H1 (cell line): ENCODE measurements around the gene RELB. TPM values are rescaled to one million over a fixed set of nuclear protein-coding genes. Genes with fewer than 3 reads are reported as not detected.

Source experiments
- CTCF ChIA-PET: fragments of 300-600 bp; sonication (Branson Sonifier 250); formaldehyde crosslinking; loops from one replicate; lab custom pipeline; 2021; ENCODE audit not compliant: partially characterized antibody; lab: Charles Lee
- POLR2A ChIA-PET: fragments of 300-600 bp; sonication (Branson Sonifier 250); formaldehyde crosslinking; loops from one replicate; lab custom pipeline; 2021; ENCODE audit warnings: inconsistent platforms; ENCODE audit not compliant: partially characterized antibody; lab: Charles Lee
- DNase-seq, 2 experiments: peaks; one replicate each; pipeline versions ENCODE4 v3.0.0 to v3.0.0-alpha.2; 2010 to 2022; ENCODE audit warnings: low spot score in 2 of 2, low read depth in 1 of 2, mixed read lengths in 1 of 2
- FAIRE-seq: peaks from 2 replicates; lab custom pipeline; 2011; peaks lifted over from hg19 to GRCh38; lab: Jason Lieb, UNC
- H2AFZ ChIP-seq: 2 replicates; pipeline ENCODE4 v1.8.1; 2012; ENCODE audit warnings: low read length, inconsistent platforms
- H2AK5ac ChIP-seq: 2 replicates; pipeline ENCODE4 v1.6.1; 2013; ENCODE audit warnings: low read depth, low read length
- H2BK120ac ChIP-seq: replicated peaks from 2 replicates; pipeline ENCODE3; 2013; ENCODE audit warnings: low read depth, low read length, inconsistent platforms
- H2BK12ac ChIP-seq: 2 replicates; pipeline ENCODE4 v1.6.1; 2013; ENCODE audit warnings: low read depth, low read length
- H2BK15ac ChIP-seq: 2 replicates; pipeline ENCODE4 v1.6.1; 2013; ENCODE audit warnings: low read length
- H2BK20ac ChIP-seq: 2 replicates; pipeline ENCODE4 v1.6.1; 2013; ENCODE audit warnings: low read length
- H2BK5ac ChIP-seq: 2 replicates; pipeline ENCODE4 v1.6.1; 2013; ENCODE audit warnings: low read depth, low read length
- H3K14ac ChIP-seq: 2 replicates; pipeline ENCODE4 v1.6.1; 2013; ENCODE audit warnings: inconsistent platforms; ENCODE audit not compliant: insufficient read length
- H3K18ac ChIP-seq: 2 replicates; pipeline ENCODE4 v1.6.1; 2013; ENCODE audit warnings: low read length; ENCODE audit errors: extremely low read depth
- H3K23ac ChIP-seq: 2 replicates; pipeline ENCODE4 v1.6.1; 2013; ENCODE audit warnings: inconsistent platforms; ENCODE audit not compliant: insufficient read length
- H3K23me2 ChIP-seq: 2 replicates; pipeline ENCODE4 v1.6.1; 2013; ENCODE audit warnings: low read depth, low read length
- H3K27ac ChIP-seq: 2 replicates; pipeline ENCODE4 v1.6.1; 2011; ENCODE audit warnings: low read depth, low read length, inconsistent platforms
- H3K27me3 ChIP-seq, 4 experiments: replicated peaks in 1 of 4; 1 replicate in 1 of 4; 2 replicates in 3 of 4; pipeline versions ENCODE4 v1.6.1 to v1.8.1; 2011 to 2013; ENCODE audit warnings: low read length in 3 of 4, mild to moderate bottlenecking in 3 of 4, inconsistent platforms in 2 of 4, mixed read lengths in 2 of 4, moderate library complexity in 1 of 4; ENCODE audit not compliant: control insufficient read depth in 3 of 4, insufficient read depth in 3 of 4; ENCODE audit errors: extremely low read depth in 1 of 4
- H3K36me3 ChIP-seq, 4 experiments: 2 replicates each; pipeline versions ENCODE4 v1.6.1 to v1.8.1; 2011 to 2013; ENCODE audit warnings: mild to moderate bottlenecking in 4 of 4, low read length in 3 of 4, moderate library complexity in 2 of 4, control low read depth in 1 of 4, inconsistent platforms in 1 of 4; ENCODE audit not compliant: insufficient read depth in 4 of 4, control insufficient read depth in 2 of 4
- H3K4ac ChIP-seq: replicated peaks from 2 replicates; pipeline ENCODE3; 2013; ENCODE audit warnings: low read length, low read depth, mixed read lengths, inconsistent platforms; ENCODE audit not compliant: insufficient read length
- H3K4me1 ChIP-seq, 4 experiments: replicated peaks in 1 of 4; 1 replicate in 1 of 4; 2 replicates in 3 of 4; pipeline versions ENCODE4 v1.6.1 to v1.8.1; 2011 to 2013; ENCODE audit warnings: low read length in 3 of 4, inconsistent platforms in 2 of 4, mixed read lengths in 1 of 4; ENCODE audit not compliant: insufficient read depth in 4 of 4, control insufficient read depth in 3 of 4
- H3K4me2 ChIP-seq, 2 experiments: 2 replicates each; pipeline versions ENCODE4 v1.6.1 to v1.8.1; 2011 to 2013; ENCODE audit warnings: low read depth in 2 of 2, low read length in 2 of 2, control low read depth in 1 of 2, inconsistent platforms in 1 of 2, mild to moderate bottlenecking in 1 of 2; ENCODE audit not compliant: insufficient read depth in 1 of 2
- H3K4me3 ChIP-seq, 4 experiments: fragments of 200-600, 300-600 bp in 1 of 4; sonication (generic), shearing (Covaris generic), sonication (Bioruptor Twin) in 1 of 4; 2 replicates each; pipeline versions ENCODE4 v1.5.1 to v1.8.1; 2011 to 2016; ENCODE audit warnings: low read length in 4 of 4, low read depth in 3 of 4, control low read depth in 2 of 4, inconsistent platforms in 2 of 4, mild to moderate bottlenecking in 2 of 4, mixed read lengths in 1 of 4, moderate library complexity in 1 of 4; ENCODE audit not compliant: insufficient read depth in 2 of 4; ENCODE audit errors: extremely low read depth in 1 of 4
- H3K56ac ChIP-seq: replicated peaks from 2 replicates; pipeline ENCODE3; 2013; ENCODE audit warnings: low read depth, mild to moderate bottlenecking, mixed read lengths, low read length, inconsistent platforms; ENCODE audit not compliant: insufficient read length
- H3K79me1 ChIP-seq: 2 replicates; pipeline ENCODE4 v1.6.1; 2013; ENCODE audit warnings: low read depth, low read length, control low read depth
- H3K79me2 ChIP-seq, 2 experiments: 2 replicates each; pipeline versions ENCODE4 v1.6.1 to v1.8.1; 2012 to 2013; ENCODE audit warnings: low read length in 2 of 2, mild to moderate bottlenecking in 2 of 2, inconsistent platforms in 1 of 2; ENCODE audit not compliant: insufficient read depth in 2 of 2, control insufficient read depth in 1 of 2
- H3K9ac ChIP-seq, 4 experiments: replicated peaks in 1 of 4; 1 replicate in 1 of 4; 2 replicates in 3 of 4; pipeline versions ENCODE4 v1.6.1 to v1.8.1; 2011 to 2013; ENCODE audit warnings: low read depth in 3 of 4, low read length in 3 of 4, control low read depth in 2 of 4, mild to moderate bottlenecking in 2 of 4, moderate library complexity in 2 of 4, inconsistent platforms in 1 of 4; ENCODE audit errors: extremely low read depth in 1 of 4
- H3K9me3 ChIP-seq, 2 experiments: 2 replicates each; pipeline versions ENCODE4 v1.6.1 to v1.8.1; 2012 to 2013; ENCODE audit warnings: mild to moderate bottlenecking in 2 of 2, moderate library complexity in 2 of 2, control low read depth in 1 of 2, inconsistent platforms in 1 of 2, low read depth in 1 of 2, low read length in 1 of 2, mixed read lengths in 1 of 2; ENCODE audit not compliant: insufficient read depth in 2 of 2
- H4K20me1 ChIP-seq, 2 experiments: replicated peaks in 1 of 2; 2 replicates each; pipeline versions ENCODE3 to v1.8.1; 2011 to 2013; ENCODE audit warnings: inconsistent platforms in 2 of 2, low read length in 2 of 2, mild to moderate bottlenecking in 1 of 2; ENCODE audit not compliant: insufficient read depth in 2 of 2, control insufficient read depth in 1 of 2
- H4K5ac ChIP-seq: 2 replicates; pipeline ENCODE4 v1.6.1; 2013; ENCODE audit warnings: low read length, low read depth, mixed read lengths, inconsistent platforms; ENCODE audit not compliant: insufficient read length
- H4K8ac ChIP-seq: 2 replicates; pipeline ENCODE4 v1.8.0; 2013; ENCODE audit warnings: mild to moderate bottlenecking, moderate library complexity, low read length, inconsistent platforms; ENCODE audit not compliant: insufficient read depth; ENCODE audit errors: extremely low read depth
- H4K91ac ChIP-seq: replicated peaks from 2 replicates; pipeline ENCODE3; 2013; ENCODE audit warnings: low read length, mixed read lengths, inconsistent platforms; ENCODE audit not compliant: insufficient read length
- CHD1 ChIP-seq: IDR thresholded peaks from 2 replicates; pipeline ENCODE4 v1.6.1; 2012; ENCODE audit warnings: low read depth, low read length, improper control_type of control experiment
- EGR1 ChIP-seq: IDR thresholded peaks from 2 replicates; pipeline ENCODE4 v1.6.1; 2011; ENCODE audit warnings: low read depth, low read length, borderline replicate concordance
- GABPA ChIP-seq: IDR thresholded peaks from 2 replicates; pipeline ENCODE4 v1.6.1; 2011; ENCODE audit warnings: mild to moderate bottlenecking, low read length, moderate library complexity, borderline replicate concordance; ENCODE audit not compliant: insufficient read depth
- POU5F1 ChIP-seq: IDR thresholded peaks from 2 replicates; pipeline ENCODE4 v1.6.1; 2011; ENCODE audit warnings: low read depth, mild to moderate bottlenecking, low read length, moderate library complexity
- RAD21 ChIP-seq, 2 experiments: IDR thresholded peaks in 1 of 2; conservative IDR thresholded peaks in 1 of 2; 2 replicates each; pipeline ENCODE4 v1.6.1; 2011; ENCODE audit warnings: low read depth in 2 of 2, low read length in 2 of 2, improper control_type of control experiment in 1 of 2, inconsistent platforms in 1 of 2, mild to moderate bottlenecking in 1 of 2, moderate library complexity in 1 of 2
- SIX5 ChIP-seq: IDR thresholded peaks from 2 replicates; pipeline ENCODE4 v1.6.1; 2011; ENCODE audit warnings: mild to moderate bottlenecking, low read depth, low read length
- TBP ChIP-seq: IDR thresholded peaks from 2 replicates; pipeline ENCODE4 v1.6.1; 2011; ENCODE audit warnings: low read depth, low read length, improper control_type of control experiment
- WGBS, 2 experiments: shearing (Covaris generic) in 1 of 2; methylation state at CpG; one replicate each; pipeline versions ENCODE4 v1.1.6 to v1.1.7; 2013 to 2015; ENCODE audit warnings: low lambda C conversion rate in 2 of 2, mixed read lengths in 2 of 2, inconsistent platforms in 1 of 2, low coverage in 1 of 2, missing lambda C conversion rate in 1 of 2; ENCODE audit not compliant: insufficient replicate concordance in 2 of 2, insufficient coverage in 1 of 2, insufficient read length in 1 of 2; ENCODE audit errors: extremely low coverage in 1 of 2, missing lambda C conversion rate in 1 of 2; 5-methylcytosine and 5-hydroxymethylcytosine counted together
- polyA plus RNA-seq, 7 experiments: library from polyadenylated mRNA; depleted of rRNA in 3 of 7; stranded (reverse) in 5 of 7; unstranded in 2 of 7; fragments of >200 nt in 5 of 7; fragments of 200-250 nt in 2 of 7; gene quantifications; 1 replicate in 5 of 7; 2 replicates in 1 of 7; 4 replicates in 1 of 7; pipeline versions ENCODE4 v1.2.1 to v1.2.3, GENCODE V29; 2011 to 2013; ENCODE audit warnings: missing spikeins in 2 of 7, mixed read lengths in 2 of 7
- total RNA-seq: library from RNA; stranded (reverse); fragmentation: NEBNext Ultra II Directional; extraction: Animal tissue kit (Norgen Biotek cat#: 25700); gene quantifications from 2 replicates; pipeline ENCODE4 v1.2.1, GENCODE V29; 2021
- TF ChIP-seq, protein P1 (sequence below), 3 experiments: IDR thresholded peaks; 1 replicate in 2 of 3; 2 replicates in 1 of 3; pipeline versions ENCODE4 v1.5.1 to v1.6.1; 2011; ENCODE audit warnings: low read length in 3 of 3, mild to moderate bottlenecking in 3 of 3, inconsistent platforms in 2 of 3, low read depth in 1 of 3, moderate library complexity in 1 of 3; ENCODE audit not compliant: insufficient read depth in 1 of 3; ENCODE audit errors: control extremely low read depth in 1 of 3

The RELB gene
- total and polyA plus RNA-seq, 2 of the 8 experiments (the other 6 are each of a cell fraction or from before 2014, with no cell fraction given): 10.0 to 13.1 TPM

DNA sequence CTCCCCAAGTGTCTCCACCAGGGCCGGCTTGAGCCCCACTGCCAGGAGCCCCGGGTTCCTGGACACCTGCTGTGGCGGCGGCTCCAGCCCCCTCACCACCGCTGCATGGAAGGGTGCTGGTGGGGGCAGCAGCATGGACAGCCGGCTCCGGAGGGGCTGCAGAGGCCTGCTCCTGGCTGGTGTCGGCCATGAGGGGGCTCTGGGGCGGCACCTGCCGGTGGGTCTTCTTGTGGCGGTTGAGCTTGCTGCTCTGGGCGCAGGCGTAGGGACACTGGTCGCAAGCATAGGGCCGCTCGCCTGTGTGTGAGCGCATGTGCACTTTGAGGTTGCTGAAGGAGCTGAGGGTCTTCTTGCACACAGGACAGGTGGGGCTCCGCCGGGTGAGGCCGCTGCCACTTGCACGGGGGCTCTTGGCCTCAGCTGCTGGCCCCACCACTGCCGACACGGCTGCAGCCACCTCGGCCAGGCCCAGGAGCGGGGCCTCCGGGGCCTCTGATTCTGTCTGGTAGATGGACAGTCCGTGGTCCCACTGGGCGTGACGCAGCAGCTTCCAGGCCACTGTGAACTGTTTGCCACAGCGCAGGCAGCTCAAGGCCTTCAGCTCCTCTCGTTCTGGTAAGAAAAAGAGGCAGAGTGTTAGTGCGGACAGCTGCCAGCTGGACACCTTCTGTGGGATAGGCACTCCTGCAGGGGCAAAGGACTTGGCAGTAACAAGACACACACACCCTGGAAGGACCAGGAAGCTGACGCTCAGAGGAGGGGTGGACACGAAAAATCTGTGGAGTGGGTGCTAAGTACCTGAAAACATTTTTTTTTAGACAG lies 70.9 kb downstream of the RELB start:
- Histone ChIP-seq H2BK5ac (no peak overlapping the region), H3K9ac (no peak overlapping the region), H3K23me2 (peaks cover 6% of the 10 kb centered on the region; the same call in 1 of the 2 replicates), H3K27ac (no peak overlapping the region), H2BK120ac (no peak overlapping the region), H3K79me1 (no peaks in the 10 kb centered on the region), H3K18ac (no peak overlapping the region), H3K27me3 (no peaks in the 10 kb centered on the region), H3K4me2 (no peak overlapping the region), H4K91ac (no peak overlapping the region), H2BK20ac (no peak overlapping the region), H3K4me1 (peaks cover 6 to 16% (median 9%) of the 10 kb centered on the region in 4 experiments; a peak in 6 of 7 replicates), H3K36me3 (peaks cover 2 to 40% (median 20%) of the 10 kb centered on the region in 4 experiments; a peak in 6 of 8 replicates), H3K14ac (no peak overlapping the region), H3K9me3 (no peaks in the 10 kb centered on the region), H2BK15ac (no peak overlapping the region), H2BK12ac (no peak overlapping the region), H3K23ac (no peak overlapping the region), H2AFZ (no peak overlapping the region), H3K79me2 (peaks cover 0 to 10% of the 10 kb centered on the region in 2 experiments; a peak in 2 of 4 replicates), H4K20me1 (peaks cover 2 to 5% of the 10 kb centered on the region in 2 experiments), H4K5ac (no peak overlapping the region), H3K4me3 (no peak overlapping the region), H2AK5ac (no peak overlapping the region), H3K56ac (no peak overlapping the region), H3K4ac (no peak overlapping the region), H4K8ac (0 out of 2 replicates have a peak overlapping the region, but pooled peaks have one; percentile 9)
- WGBS, 2 experiments: 91% methylated on average over 32 of the region's 34 CpGs; no CpG with 5 or more reads in 1 of the 2 experiments
- TF ChIP-seq CHD1: no peak
- TF ChIP-seq GABPA: no peak
- TF ChIP-seq SIX5: no peak
- no peak for TF ChIP-seq EGR1
- peak in 1 of 2 experiments; percentile 7; a peak in 1 of 4 replicates for TF ChIP-seq RAD21 (IDR thresholded peaks at IDR 0.05 in 1 of 2, conservative IDR thresholded peaks at IDR 0.05 in 1 of 2; ENCODE audit: low read depth in 2 of 2, low read length in 2 of 2)
- no peak for TF ChIP-seq TBP
- TF ChIP-seq, protein P1, sequence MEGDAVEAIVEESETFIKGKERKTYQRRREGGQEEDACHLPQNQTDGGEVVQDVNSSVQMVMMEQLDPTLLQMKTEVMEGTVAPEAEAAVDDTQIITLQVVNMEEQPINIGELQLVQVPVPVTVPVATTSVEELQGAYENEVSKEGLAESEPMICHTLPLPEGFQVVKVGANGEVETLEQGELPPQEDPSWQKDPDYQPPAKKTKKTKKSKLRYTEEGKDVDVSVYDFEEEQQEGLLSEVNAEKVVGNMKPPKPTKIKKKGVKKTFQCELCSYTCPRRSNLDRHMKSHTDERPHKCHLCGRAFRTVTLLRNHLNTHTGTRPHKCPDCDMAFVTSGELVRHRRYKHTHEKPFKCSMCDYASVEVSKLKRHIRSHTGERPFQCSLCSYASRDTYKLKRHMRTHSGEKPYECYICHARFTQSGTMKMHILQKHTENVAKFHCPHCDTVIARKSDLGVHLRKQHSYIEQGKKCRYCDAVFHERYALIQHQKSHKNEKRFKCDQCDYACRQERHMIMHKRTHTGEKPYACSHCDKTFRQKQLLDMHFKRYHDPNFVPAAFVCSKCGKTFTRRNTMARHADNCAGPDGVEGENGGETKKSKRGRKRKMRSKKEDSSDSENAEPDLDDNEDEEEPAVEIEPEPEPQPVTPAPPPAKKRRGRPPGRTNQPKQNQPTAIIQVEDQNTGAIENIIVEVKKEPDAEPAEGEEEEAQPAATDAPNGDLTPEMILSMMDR (IDR thresholded peaks at IDR 0.05; ENCODE audit: control extremely low read depth in 1 of 3, insufficient read depth in 1 of 3, low read depth in 1 of 3, low read length in 3 of 3): peak in 2 of 3 experiments; percentile 6 to 17; a peak in 1 of 4 replicates
- no peak for TF ChIP-seq POU5F1
- FAIRE-seq (no peak), DNase-seq (peak in 1 of 2 experiments; percentile 60)
- ChIA-PET CTCF (interaction anchor here (0.6 to 2.1 kb wide), 11 partner anchors 10 to 119 kb away, joined by 3 to 11 read pairs (median 4); no protein-coding TSS in a partner anchor), POLR2A (interaction anchor here (0.6 to 3.4 kb wide), 15 partner anchors 11 to 221 kb away, joined by 3 to 16 read pairs (median 3); partner anchors contain the start of gene PPP1R37)
